Activated naive CD8-positive, alpha-beta T cell treated with anti-CD3 and anti-CD28 coated beads, Interleukin-2, amount 50 U/mL, for 16 hours (primary cell): ENCODE data around the gene LRRC17.
"Not testable (repeated sequence)": the region's sequence is repeated elsewhere in the genome, so short reads cannot be mapped to it uniquely, and the experiment has no call there.

Source experiments
- DNase-seq: peaks from one replicate; pipeline ENCODE4 v3.0.0-alpha.2; 2020; ENCODE audit warnings: low read depth, low spot score

The LRRC17 gene

DNA sequence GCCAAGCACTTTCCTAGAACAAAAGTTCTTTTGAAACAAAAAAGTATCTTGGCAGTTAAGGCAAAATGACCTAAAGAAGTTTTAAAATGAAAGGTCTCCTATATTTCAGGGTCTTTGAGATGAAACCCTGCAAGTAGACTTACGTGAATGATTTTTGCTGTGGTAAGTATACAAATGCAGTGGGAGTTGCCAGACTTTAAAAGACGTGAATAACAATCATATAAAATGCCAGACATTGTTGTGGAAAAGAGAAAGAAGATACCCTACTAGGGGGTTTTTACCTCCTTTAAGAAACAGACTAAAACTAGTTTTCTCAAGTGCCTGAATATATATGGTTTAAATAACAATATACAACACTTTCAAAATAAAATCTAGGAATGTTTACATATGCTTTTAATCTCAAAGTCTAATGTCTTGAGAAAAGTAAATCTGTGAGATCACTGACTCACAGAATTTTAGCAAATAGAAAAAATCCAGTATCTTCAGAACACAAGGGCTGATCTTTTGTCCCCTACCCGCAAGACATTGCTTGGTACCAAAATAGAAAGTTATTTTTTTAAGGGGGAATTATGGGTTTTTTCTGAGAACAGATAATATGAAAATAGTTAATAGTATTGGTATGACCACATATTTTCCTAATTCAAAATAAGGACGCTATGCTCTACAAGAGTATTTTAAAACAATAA, 29.5 kb downstream of the LRRC17 start:
- no peak for DNase-seq

DNA sequence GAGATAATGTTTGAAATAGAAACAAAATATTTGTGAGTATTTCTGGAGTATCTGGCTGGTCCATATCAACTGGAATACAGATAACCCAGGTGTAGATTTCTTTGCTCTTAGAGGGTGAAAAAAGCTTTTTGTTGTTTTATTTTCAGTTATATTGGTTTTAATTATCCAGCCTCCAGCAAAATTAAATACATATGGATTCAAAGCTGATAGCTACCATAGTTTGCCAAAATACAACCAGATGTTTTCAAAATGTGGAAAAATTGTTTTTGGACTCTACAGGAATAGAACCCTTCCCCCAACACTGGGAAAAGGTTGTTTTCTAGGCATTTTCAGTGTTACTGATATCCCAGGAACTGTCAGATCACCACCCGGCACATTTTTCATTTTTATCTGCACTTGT, 30.1 kb downstream of the LRRC17 start:
- no peak for DNase-seq

DNA sequence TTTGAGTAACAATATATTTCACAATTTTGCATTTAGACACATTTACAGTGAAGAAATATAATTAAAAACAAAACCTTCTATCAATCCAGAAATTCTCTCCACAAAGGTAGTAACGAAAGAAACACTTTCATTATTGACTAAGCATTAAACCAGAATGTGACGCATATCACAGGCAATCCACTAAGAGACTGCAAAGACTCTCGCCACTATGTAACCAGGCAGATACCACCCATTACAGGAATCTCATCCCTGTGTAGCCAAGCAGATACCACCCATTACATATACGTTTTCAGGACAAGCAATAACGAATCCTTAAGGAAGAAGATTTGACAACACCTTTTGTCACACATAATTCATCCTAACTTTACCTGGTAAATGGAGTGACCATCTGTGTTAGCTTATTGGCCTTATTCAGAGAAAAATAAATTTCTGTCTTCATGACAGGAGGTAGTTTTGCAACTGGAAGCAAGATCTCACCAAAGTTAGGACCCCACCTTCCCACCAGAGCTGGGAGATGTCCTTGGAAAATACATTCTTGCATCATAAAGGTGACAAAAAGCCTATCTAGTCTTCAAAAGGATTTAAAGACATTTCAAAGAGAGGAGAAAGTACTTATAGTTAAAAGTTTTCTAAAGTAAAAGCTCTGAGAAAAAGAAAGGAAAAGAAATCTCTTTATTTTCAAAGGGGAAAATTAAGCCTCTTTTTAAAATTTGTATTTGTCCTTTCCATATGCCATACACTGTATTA, 30.8 kb downstream of the LRRC17 start:
- no peak for DNase-seq

DNA sequence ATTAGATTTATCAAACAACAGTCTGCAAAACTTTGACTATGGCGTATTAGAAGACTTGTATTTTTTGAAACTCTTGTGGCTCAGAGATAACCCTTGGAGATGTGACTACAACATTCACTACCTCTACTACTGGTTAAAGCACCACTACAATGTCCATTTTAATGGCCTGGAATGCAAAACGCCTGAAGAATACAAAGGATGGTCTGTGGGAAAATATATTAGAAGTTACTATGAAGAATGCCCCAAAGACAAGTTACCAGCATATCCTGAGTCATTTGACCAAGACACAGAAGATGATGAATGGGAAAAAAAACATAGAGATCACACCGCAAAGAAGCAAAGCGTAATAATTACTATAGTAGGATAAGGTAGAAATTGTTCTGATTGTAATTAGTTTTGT, 31.4 kb downstream of the LRRC17 start:
- no peak for DNase-seq

DNA sequence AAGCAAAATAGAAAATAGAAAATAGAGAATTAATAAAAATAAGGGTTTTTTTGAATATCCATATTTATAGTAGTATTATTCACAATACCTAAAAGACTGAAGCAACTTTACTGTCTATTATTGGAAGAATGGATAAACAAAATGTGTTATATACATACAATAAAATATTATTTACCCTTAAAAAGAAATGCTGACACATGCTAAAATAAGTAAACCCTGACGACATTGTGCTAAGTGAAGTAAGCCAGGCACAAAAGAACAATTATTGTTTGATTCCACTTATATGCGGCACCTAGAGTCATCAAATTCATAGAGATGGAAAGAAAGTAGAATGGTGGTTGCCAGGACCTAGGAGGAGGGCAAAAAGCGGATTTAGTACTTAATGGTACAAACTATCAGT, 39.0 kb downstream of the LRRC17 start:
- DNase-seq: no peak

DNA sequence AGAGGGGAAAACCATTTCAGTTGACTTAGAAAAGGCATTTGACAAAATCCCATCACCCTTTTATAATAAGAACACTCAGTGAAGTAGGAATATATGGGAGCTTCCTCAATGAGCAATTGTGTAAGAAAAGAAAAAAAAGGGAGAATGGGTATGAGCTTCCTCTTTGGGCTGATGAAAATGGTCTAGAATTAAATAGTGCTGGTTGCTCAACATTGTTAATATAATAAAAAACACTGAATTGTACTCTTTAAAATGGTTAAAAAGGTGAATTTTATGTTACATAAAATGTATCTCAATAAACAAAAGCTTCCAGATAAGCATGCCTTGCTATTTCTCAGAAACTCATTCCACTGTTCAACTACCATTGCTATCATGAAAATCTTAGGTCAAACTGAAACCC, 40.6 kb downstream of the LRRC17 start:
- DNase-seq: no peak

DNA sequence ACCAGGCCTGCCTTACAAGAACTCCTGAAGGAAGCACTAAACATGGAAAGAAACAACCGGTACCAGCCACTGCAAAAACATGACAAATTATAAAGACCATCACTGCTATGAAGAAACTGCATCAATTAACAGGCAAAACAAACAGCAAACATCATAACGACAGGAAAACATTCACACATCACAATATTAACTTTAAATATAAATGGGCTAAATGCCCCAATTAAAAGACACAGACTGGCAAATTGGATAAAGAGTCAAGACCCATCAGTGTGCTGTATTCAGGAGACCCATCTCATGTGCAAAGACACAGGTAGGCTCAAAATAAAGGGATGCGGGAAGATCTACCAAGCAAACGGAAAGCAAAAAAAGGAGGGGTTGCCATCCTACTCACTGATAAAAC, 41.6 kb downstream of the LRRC17 start:
- not testable (repeated sequence) for DNase-seq

DNA sequence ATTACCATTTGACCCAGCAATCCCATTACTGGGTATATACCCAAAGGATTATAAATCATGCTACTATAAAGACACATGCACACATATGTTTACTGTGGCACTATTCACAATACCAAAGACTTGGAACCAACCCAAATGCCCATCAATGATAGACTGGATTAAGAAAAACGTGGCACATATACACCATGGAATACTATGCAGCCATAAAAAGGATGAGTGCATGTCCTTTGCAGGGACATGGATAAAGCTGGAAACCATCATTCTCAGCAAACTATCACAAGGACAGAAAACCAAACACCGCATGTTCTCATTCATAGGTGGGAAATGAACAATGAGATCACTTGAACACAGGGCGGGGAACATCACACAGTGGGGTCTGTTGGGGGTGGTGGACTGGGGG, 45.2 kb downstream of the LRRC17 start:
- DNase-seq: not testable (repeated sequence)

DNA sequence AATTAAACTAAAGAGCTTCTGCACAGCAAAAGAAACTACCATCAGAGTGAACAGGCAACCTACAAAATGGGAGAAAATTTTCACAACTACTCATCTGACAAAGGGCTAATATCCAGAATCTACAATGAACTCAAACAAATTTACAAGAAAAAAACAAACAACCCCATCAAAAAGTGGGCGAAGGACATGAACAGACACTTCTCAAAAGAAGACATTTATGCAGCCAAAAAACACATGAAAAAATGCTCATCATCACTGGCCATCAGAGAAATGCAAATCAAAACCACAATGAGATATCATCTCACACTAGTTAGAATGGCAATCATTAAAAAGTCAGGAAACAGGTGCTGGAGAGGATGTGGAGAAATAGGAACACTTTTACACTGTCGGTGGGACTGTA, 49.2 kb downstream of the LRRC17 start:
- DNase-seq: not testable (repeated sequence)

DNA sequence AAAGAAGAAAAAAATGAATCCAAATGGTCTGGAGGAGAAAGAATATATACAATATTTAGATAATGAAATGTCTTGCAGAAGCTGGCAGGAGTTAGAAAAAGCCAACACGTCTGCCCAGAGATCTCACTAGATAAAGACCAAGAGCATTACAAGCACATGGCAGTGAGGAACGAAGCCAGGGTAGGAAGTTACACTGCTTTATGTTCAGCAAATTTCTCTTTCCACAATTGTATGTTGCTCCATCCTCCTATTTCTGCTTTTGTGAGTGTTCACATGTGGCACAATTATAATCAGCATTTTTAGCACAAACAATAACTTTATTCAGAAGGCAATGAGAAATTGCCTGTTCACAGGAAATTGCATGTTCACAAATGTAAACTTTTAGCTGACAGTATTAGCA, 53.7 kb downstream of the LRRC17 start:
- DNase-seq: no peak

DNA sequence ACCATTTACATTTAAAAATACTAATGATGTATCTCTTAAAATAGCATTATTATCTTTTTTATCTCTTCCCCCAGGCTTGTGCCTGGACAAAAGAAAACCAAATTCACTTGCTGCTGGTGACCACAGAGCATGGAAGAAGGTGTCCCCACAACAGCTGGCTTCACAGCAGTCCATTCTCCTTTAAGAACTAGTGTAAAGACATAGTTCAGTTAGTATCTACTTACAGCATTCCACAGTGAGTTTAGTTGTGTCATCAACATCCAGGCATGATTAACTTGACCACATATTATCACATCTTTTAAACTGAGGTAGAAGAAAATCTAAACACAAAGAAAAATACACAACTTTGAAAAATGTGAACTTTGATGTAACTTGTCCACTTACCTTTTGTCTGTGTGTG, 55.0 kb downstream of the LRRC17 start:
- no peak for DNase-seq

DNA sequence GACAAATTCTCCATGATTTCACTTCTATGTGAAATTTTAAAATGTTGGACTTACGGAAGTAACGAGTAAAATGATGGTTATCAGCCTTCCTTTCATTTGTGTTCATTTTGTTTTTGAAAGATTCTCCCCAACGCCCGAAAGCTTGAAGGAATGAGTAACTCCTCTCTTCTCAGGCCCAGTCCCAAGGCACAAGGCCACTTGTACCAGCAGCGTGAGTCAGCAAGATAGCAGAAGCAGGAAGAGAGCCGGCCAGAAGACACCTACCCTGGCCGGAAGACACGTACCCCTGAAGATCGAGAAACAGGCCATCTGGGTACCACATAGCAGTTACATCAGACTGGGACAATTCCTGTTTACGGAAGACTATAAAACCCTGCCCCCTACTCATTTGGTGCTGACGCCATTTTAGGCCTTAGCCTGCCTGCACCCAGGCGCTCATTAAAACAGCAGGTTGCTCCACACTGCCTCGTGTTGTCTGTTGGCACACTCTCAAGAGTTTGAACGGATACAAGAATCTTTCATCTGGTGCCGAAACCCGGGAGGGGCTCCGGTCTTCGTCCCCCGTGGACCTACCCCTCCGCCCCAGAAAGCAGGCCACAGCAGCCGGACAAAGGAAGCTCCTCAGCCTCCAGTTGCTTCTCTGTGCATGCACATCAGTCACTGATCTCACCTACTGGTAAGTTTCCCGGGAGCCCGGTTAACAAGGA, 60.4 kb downstream of the LRRC17 start:
- no peak for DNase-seq

DNA sequence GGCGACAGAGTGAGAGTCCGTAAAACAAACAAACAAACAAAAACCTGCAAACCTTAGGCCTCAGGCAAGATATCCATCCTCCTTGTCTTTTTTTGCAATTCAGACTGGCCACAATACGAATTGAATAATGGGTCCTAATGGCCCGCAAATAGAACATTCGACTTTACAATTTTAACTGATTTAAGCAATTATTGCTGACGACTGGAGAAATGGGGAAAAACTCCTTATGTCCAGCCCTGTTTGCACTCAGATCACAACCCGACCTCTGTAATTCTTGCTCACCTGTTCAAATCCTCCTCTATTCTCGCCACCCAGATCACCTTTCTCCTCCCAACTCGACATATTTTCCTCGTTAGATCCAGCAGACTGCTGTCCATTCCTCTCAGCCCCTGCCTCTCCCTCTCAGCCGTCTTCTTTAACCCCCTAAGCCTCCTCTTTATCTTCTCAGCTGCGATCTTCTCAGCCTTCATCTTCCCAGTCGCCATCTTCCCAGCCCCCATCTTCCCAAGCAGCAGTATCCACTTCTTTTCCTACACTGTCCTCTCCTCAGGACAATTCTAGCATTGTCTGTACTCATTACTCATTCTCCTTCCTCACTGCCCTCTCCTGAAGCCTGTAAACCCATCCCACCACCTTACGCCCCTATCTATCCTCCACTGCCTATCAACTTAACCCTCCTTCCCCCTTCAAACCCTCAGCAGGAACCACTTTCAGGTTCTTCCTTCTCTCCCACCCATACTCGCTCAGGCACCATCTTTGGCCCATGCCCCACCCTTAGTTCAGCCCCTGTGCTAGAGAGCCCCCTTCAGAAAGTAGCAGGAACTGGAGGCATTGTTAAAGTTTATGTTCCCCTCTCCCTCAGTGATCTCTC, 61.8 kb downstream of the LRRC17 start:
- DNase-seq: no peak

DNA sequence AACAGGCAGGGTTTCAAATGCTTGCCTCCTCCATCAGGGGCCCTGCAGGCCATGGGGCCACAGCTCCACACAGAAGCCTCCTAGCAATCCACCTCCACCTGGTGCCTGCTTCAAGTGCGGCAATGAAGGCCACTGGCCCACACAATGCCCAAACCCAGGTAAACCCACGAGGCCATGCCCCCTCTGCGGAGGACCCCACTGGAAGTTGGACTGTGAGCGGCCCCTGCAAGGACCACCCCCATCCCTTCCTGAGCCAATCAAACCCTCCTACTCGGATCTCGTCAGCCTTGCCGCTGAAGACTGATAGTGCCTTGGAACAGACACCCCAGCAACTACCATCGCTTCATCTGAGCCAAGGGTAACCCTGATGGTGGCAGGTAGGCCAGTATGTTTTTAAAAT, 63.1 kb downstream of the LRRC17 start:
- no peak for DNase-seq

DNA sequence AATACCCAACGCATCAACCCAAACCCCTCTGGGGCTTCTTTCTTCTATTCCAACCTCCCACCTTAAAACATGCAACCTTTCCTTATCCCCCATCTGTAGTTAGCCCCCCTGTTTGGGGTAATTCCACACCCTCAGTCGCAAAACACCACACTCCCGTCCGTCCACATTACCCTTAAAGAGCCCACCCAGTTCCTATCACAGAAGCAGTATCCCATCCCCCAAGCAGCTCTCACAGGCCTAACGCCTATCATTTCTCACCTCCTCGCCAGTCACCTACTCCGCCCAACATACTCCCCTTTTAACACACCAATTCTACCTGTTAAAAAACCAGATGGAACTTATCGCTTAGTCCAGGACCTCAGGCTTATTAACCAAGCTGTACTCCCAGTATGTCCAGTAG, 63.7 kb downstream of the LRRC17 start:
- no peak for DNase-seq

DNA sequence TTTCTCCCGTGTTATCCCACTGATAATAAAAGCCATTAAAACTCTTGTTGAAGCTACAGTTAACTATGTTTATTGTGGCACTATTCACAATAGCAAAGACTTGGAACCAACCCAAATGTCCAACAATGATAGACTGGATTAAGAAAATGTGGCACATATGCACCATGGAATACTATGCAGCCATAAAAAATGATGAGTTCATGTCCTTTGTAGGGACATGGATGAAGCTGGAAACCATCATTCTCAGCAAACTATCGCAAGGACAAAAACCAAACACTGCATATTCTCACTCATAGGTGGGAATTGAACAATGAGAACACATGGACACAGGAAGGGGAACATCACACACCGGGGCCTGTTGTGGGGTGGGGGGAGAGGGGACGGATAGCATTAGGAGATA, 64.8 kb downstream of the LRRC17 start:
- not testable (repeated sequence) for DNase-seq

DNA sequence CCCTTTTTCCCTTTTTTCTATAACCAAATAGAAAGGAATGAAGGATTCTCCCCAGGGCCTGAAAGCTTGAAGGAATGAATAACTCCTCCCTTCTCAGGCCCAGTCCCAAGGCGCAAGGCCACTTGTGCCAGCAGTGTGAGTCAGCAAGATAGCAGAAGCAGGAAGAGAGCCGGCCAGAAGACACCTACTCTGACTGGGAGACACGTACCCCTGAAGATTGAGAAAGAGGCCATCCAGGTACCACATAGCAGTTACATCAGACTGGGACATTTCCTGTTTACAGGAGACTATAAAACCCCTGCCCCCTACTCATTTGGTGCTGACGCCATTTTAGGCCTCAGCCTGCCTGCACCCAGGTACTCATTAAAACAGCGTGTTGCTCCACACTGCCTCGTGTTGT, 65.5 kb downstream of the LRRC17 start:
- DNase-seq: no peak

DNA sequence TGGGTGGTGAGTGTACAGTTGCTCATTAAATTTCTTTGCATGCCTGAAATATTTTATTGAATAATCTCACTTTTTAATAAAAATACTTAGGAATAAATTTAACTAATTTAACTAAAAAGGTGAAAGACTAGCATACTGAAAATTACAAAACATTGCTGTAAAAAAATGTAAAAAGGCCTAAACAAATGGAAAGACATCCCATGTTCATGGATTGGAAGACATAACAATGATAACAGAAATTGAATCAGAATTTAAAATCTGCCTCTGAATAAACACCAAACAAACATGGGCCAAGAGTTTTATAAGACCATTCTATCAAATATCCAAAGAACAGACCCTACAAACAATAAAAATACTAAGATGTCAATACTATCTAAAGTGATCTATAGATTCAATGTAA, 66.9 kb downstream of the LRRC17 start:
- DNase-seq: no peak

DNA sequence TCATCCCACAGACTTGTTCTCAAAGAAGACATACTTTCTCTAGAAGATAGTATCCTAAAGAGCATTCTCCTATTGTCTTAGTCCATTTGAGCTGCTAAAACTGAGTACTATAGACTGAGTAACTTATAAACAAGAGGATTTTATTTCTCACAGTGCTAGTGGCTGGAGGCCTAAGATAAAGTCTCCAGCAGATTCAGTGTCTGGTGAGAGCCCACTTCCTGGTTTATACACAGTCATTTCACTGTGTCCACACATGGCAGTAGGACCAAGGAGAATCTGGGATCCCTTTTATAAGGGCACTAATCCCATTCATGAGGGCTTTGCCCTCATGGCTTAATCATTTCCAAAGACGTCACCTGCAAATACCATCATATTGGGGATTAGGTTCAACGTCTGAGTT, 68.7 kb downstream of the LRRC17 start:
- DNase-seq: no peak

DNA sequence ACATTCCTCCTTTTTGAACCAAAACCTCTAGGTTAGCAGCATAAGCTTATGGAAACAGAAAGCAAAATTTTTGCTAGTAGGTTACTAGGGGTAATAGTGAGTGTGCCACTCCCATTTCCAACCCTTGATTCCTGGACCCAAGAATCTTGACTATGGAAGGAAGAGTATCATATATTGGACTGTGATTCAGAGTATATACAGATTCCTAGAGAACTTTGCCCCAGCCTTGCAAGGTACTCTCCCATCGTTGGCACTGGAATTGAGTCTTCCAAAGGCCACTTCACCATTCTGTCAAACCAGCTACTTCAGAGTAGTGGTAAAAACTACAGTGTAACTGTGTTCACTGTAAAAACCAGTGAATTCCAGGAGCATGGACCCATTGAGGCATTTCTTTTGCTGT, 69.4 kb downstream of the LRRC17 start:
- DNase-seq: no peak

DNA sequence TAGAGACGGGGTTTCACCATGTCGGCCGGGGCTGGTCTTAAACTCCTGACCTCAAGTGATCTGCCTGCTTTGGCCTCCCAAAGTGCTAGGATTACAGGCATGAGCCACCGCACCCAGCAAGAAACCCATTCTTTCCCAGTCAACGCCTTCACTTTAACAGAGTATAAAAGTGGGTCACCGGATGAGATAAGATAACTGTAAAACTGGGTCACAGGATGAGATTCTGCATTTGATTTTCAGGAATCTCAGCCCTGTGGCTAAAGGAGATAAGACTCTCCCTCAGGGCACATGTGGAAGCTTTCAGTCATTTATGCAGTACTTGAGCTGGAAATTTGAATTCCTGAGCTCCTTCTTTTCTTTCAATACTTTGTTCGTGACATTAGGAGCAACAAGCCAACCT, 70.8 kb downstream of the LRRC17 start:
- no peak for DNase-seq
